Smooth muscle cell (in vitro differentiated cells): ENCODE measurements around the gene MYO5C. TPM values are rescaled to one million over a fixed set of nuclear protein-coding genes. Genes with fewer than 3 reads are reported as not detected.
"Not testable (repeated sequence)": the region's sequence is repeated elsewhere in the genome, so short reads cannot be mapped to it uniquely, and the experiment has no call there.

Experiments used
- DNase-seq: peaks from one replicate; lab custom pipeline; 2025; ENCODE audit not compliant: unreplicated experiment; lab: John Stamatoyannopoulos, UW
- H2AFZ ChIP-seq: fragments of 200-600 bp; sonication (generic); 2 replicates; pipeline ENCODE4 v1.6.0; 2016; ENCODE audit warnings: antibody characterized with exemption, low read depth, mild to moderate bottlenecking
- H3F3A ChIP-seq: fragments of 200-600 bp; sonication (generic); 2 replicates; pipeline ENCODE4 v1.6.0; 2017; ENCODE audit warnings: antibody characterized with exemption, low read depth
- H3K27ac ChIP-seq: fragments of 200-600 bp; sonication (generic); 2 replicates; pipeline ENCODE4 v1.5.1; 2016; ENCODE audit warnings: low read depth, mild to moderate bottlenecking
- H3K27me3 ChIP-seq: fragments of 200-600 bp; sonication (generic); 2 replicates; pipeline ENCODE4 v1.6.1; 2016; ENCODE audit warnings: low read depth, mild to moderate bottlenecking
- H3K36me3 ChIP-seq: fragments of 200-600 bp; sonication (generic); 2 replicates; pipeline ENCODE4 v1.5.1; 2016; ENCODE audit warnings: low read depth
- H3K4me1 ChIP-seq: fragments of 200-600 bp; sonication (generic); 2 replicates; pipeline ENCODE4 v1.5.1; 2016; ENCODE audit warnings: low read depth
- H3K4me2 ChIP-seq: fragments of 200-600 bp; sonication (generic); 2 replicates; pipeline ENCODE4 v1.6.0; 2016; ENCODE audit warnings: mild to moderate bottlenecking
- H3K4me3 ChIP-seq: fragments of 200-600 bp; sonication (generic); 2 replicates; pipeline ENCODE4 v1.5.1; 2016; ENCODE audit warnings: mild to moderate bottlenecking
- H3K79me2 ChIP-seq: fragments of 200-600 bp; sonication (generic); 2 replicates; pipeline ENCODE4 v1.6.0; 2016; ENCODE audit warnings: low read depth, mild to moderate bottlenecking
- H3K9ac ChIP-seq: fragments of 200-600 bp; sonication (generic); 2 replicates; pipeline ENCODE4 v1.6.0; 2016; ENCODE audit warnings: low read depth
- H3K9me3 ChIP-seq: fragments of 200-600 bp; sonication (generic); replicated peaks from 2 replicates; pipeline ENCODE4 v1.5.1; 2016; ENCODE audit warnings: low read depth
- H4K20me1 ChIP-seq: fragments of 200-600 bp; sonication (generic); 2 replicates; pipeline ENCODE4 v1.6.0; 2016; ENCODE audit warnings: low read depth
- WGBS: methylation state at CpG from one replicate; pipeline ENCODE4 v1.1.7; 2016; ENCODE audit warnings: low lambda C conversion rate; 5-methylcytosine and 5-hydroxymethylcytosine counted together
- polyA plus RNA-seq: library from polyadenylated mRNA; unstranded; fragments of >200 nt; fragmentation: Nextera tagmentation; extraction: Ambion mirVana; gene quantifications from 2 replicates; pipeline ENCODE4 v1.2.1, GENCODE V29; 2016
- total RNA-seq: library from RNA; depleted of rRNA; stranded (reverse); fragments of >200 nt; gene quantifications from 2 replicates; pipeline ENCODE4 v1.2.3, GENCODE V29; 2014
- TF ChIP-seq, protein P1 (sequence below): fragments of 200-600 bp; sonication (generic); IDR thresholded peaks from 2 replicates; pipeline ENCODE4 v1.5.1; 2017; ENCODE audit warnings: borderline replicate concordance, mild to moderate bottlenecking, antibody characterized with exemption; ENCODE audit not compliant: insufficient read depth, poor library complexity, severe bottlenecking

The MYO5C gene
- total and polyA plus RNA-seq, 2 experiments from 2014 or later = 0.26 to 1.5 TPM

DNA sequence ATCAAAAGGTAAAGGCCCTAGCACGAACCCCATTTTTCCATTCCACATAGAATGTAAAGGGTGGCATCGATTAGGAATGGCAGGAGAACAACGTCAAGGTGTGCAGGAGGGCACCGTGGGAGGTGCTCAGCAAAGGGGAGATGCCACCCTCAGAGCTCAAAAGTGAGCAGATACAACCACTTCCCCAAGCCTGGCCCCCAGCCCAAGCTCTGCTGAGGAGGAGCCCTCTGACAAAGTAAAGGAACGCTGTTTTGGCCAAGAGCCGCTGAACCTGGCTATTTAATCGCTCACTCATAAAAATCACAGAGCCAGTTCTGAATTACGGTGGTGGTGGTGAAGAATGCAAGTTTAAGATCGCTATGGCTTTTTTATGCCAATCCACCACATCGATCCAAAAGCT is 116.8 kb downstream of the MYO5C start:
- H3K27ac ChIP-seq = peak overlapping the region; percentile 11
- H4K20me1 ChIP-seq = no peaks in the 10 kb centered on the region
- no peaks in the 10 kb centered on the region for H3K79me2 ChIP-seq
- peak overlapping the region; percentile 88 for H3K4me2 ChIP-seq
- TF ChIP-seq, protein P1, sequence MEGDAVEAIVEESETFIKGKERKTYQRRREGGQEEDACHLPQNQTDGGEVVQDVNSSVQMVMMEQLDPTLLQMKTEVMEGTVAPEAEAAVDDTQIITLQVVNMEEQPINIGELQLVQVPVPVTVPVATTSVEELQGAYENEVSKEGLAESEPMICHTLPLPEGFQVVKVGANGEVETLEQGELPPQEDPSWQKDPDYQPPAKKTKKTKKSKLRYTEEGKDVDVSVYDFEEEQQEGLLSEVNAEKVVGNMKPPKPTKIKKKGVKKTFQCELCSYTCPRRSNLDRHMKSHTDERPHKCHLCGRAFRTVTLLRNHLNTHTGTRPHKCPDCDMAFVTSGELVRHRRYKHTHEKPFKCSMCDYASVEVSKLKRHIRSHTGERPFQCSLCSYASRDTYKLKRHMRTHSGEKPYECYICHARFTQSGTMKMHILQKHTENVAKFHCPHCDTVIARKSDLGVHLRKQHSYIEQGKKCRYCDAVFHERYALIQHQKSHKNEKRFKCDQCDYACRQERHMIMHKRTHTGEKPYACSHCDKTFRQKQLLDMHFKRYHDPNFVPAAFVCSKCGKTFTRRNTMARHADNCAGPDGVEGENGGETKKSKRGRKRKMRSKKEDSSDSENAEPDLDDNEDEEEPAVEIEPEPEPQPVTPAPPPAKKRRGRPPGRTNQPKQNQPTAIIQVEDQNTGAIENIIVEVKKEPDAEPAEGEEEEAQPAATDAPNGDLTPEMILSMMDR = no peak
- WGBS = 28% methylated on average over 10 of the region's 10 CpGs
- no peaks in the 10 kb centered on the region for H3F3A ChIP-seq
- DNase-seq = no peak
- no peaks in the 10 kb centered on the region for H3K36me3 ChIP-seq
- H3K9me3 ChIP-seq = no peaks in the 10 kb centered on the region
- peak overlapping the region; percentile 98 for H2AFZ ChIP-seq
- no peaks in the 10 kb centered on the region for H3K4me1 ChIP-seq
- H3K4me3 ChIP-seq = peak overlapping the region; percentile 62
- H3K9ac ChIP-seq = peak overlapping the region; percentile 63
- H3K27me3 ChIP-seq = no peaks in the 10 kb centered on the region

GRCh38 chr15:52172869-52173268 is 122.7 kb downstream of the MYO5C start:
- Histone ChIP-seq H2AFZ (no peak overlapping the region), H3K4me2 (no peak overlapping the region), H4K20me1 (no peaks in the 10 kb centered on the region), H3K9me3 (no peaks in the 10 kb centered on the region), H3K4me1 (no peaks in the 10 kb centered on the region), H3K4me3 (no peak overlapping the region), H3F3A (no peaks in the 10 kb centered on the region), H3K36me3 (no peaks in the 10 kb centered on the region), H3K27me3 (no peaks in the 10 kb centered on the region), H3K79me2 (peaks cover 4% of the 10 kb centered on the region), H3K9ac (no peak overlapping the region), H3K27ac (no peak overlapping the region)
- TF ChIP-seq, protein P1 = no peak
- 91% methylated on average over 2 of the region's 2 CpGs for WGBS
- no peak for DNase-seq

GRCh38 chr15:52171807-52172206 is 123.8 kb downstream of the MYO5C start:
- no peak overlapping the region for H3K27ac ChIP-seq
- H3K36me3 ChIP-seq = no peaks in the 10 kb centered on the region
- no peak for DNase-seq
- H3K79me2 ChIP-seq = peaks cover 4% of the 10 kb centered on the region
- TF ChIP-seq, protein P1 = no peak
- no peak overlapping the region for H2AFZ ChIP-seq
- no peaks in the 10 kb centered on the region for H3K4me1 ChIP-seq
- H3K9ac ChIP-seq = no peak overlapping the region
- 26% methylated on average over 1 of the region's 1 CpG for WGBS
- H4K20me1 ChIP-seq = no peaks in the 10 kb centered on the region
- H3K4me3 ChIP-seq = no peak overlapping the region
- H3K27me3 ChIP-seq = no peaks in the 10 kb centered on the region
- H3F3A ChIP-seq = no peaks in the 10 kb centered on the region
- H3K9me3 ChIP-seq = no peaks in the 10 kb centered on the region
- H3K4me2 ChIP-seq = no peak overlapping the region

DNA sequence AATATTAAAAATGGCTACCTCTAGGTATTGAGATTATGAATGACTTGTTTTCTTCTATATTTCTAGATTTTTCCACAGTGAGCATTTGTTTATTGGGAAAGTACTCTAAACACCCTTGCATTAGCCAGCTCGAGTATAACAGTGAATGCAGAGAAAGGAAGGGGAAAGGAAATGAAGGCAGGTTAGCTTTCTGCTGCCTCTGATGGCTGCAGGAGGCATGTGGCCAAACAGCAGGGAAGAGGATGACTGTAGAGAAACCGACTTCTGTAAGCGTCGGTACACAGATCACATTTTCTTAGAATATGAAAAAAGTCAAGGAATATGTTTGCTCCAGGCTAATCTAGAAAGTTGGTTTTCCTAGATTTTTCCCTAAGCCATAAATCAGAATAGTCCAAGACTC is 124.2 kb downstream of the MYO5C start:
- Histone ChIP-seq H4K20me1 (no peaks in the 10 kb centered on the region), H3K36me3 (no peaks in the 10 kb centered on the region), H3K4me2 (no peak overlapping the region), H3F3A (no peaks in the 10 kb centered on the region), H3K4me1 (no peaks in the 10 kb centered on the region), H3K27ac (no peak overlapping the region), H3K27me3 (no peaks in the 10 kb centered on the region), H3K4me3 (no peak overlapping the region), H3K9ac (no peak overlapping the region), H3K79me2 (peaks cover 4% of the 10 kb centered on the region), H2AFZ (no peak overlapping the region), H3K9me3 (no peaks in the 10 kb centered on the region)
- TF ChIP-seq, protein P1 = no peak
- DNase-seq = no peak
- WGBS = 56% methylated on average over 4 of the region's 4 CpGs

DNA sequence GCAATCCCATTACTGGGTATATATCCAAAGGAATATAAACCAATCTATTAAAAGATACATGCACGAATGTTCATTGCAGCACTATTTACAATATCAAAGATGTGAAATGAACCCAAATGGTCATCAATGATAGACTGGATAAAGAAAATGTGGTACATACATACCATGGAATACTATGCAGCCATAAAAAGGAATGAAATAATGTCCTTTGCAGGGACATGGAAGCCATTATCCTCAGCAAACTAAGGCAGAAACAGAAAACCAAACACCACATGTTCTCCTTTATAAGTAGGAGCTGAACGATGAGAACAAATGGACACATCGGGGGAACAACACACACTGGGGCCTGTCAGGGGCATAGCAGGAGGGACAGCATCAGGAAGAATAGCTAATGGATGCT is 125.4 kb downstream of the MYO5C start:
- not testable (repeated sequence) for H3K79me2 ChIP-seq, H3K36me3 ChIP-seq, H3K9me3 ChIP-seq, H3K4me1 ChIP-seq, H3K27ac ChIP-seq, H3K9ac ChIP-seq, H4K20me1 ChIP-seq, H3K27me3 ChIP-seq, H3K4me3 ChIP-seq, DNase-seq, H2AFZ ChIP-seq, H3K4me2 ChIP-seq, H3F3A ChIP-seq
- 97% methylated on average over 3 of the region's 3 CpGs for WGBS

- H4K20me1 ChIP-seq, H3K27me3 ChIP-seq, H3K36me3 ChIP-seq, H2AFZ ChIP-seq, H3K4me3 ChIP-seq, H3K79me2 ChIP-seq, DNase-seq, H3K9ac ChIP-seq, H3K4me1 ChIP-seq, H3K27ac ChIP-seq, H3K9me3 ChIP-seq, H3F3A ChIP-seq, H3K4me2 ChIP-seq: not testable (repeated sequence)
- 75% methylated on average over 5 of the region's 5 CpGs for WGBS
These were observed 130.0 kb downstream of the MYO5C start for GRCh38 chr15:52165494-52166131.
